Measurements from ENCODE around the gene ITK. TPM values are rescaled to one million over a fixed set of nuclear protein-coding genes. Genes with fewer than 3 reads are reported as not detected.

ITK gene
- total RNA-seq, 3 donors from 2014 or later, result 3.3 to 4.4 (median 3.4) TPM

GRCh38 chr5:157212307-157212706, 31.7 kb downstream of the ITK start:
- DNase-seq (ENCODE audit: low spot score in 2 of 2), result no peak
- intact Hi-C loops (cut with DNase I; ENCODE audit: low total_unique reads), result no loop called here

GRCh38 chr5:157213527-157214243, 33.0 kb downstream of the ITK start:
- Histone ChIP-seq H3K27me3 (no peaks in the 10 kb centered on the region), H3K9me3 (no peaks in the 10 kb centered on the region), H3K4me3 (no peak overlapping the region), H3K27ac (no peak overlapping the region), H3K36me3 (no peaks in the 10 kb centered on the region), H3K4me1 (no peaks in the 10 kb centered on the region)
- TF ChIP-seq POLR2A (IDR thresholded peaks at IDR 0.05), result no peak
- no peak for TF ChIP-seq CTCF (IDR thresholded peaks at IDR 0.05)
- no peak for TF ChIP-seq POLR2AphosphoS5 (IDR thresholded peaks at IDR 0.05)
- no peak for DNase-seq (ENCODE audit: low spot score in 2 of 2)
- intact Hi-C loops (cut with DNase I; ENCODE audit: low total_unique reads), result no loop called here

More at GRCh38 chr5:157212307-157212706, 31.7 kb downstream of the ITK start:
- no peaks in the 10 kb centered on the region for H3K9me3 ChIP-seq
- no peaks in the 10 kb centered on the region for H3K36me3 ChIP-seq
- H3K27me3 ChIP-seq, result no peaks in the 10 kb centered on the region
- TF ChIP-seq POLR2AphosphoS5 (IDR thresholded peaks at IDR 0.05) (no peak), CTCF (IDR thresholded peaks at IDR 0.05) (no peak), POLR2A (IDR thresholded peaks at IDR 0.05) (no peak)
- no peak overlapping the region for H3K4me3 ChIP-seq
- H3K27ac ChIP-seq, result no peak overlapping the region
- no peaks in the 10 kb centered on the region for H3K4me1 ChIP-seq

- H3K4me3 ChIP-seq, result no peak overlapping the region
- TF ChIP-seq CTCF (IDR thresholded peaks at IDR 0.05) (no peak), POLR2A (IDR thresholded peaks at IDR 0.05) (no peak), POLR2AphosphoS5 (IDR thresholded peaks at IDR 0.05) (no peak)
- no peak overlapping the region for H3K27ac ChIP-seq
- H3K36me3 ChIP-seq, result no peaks in the 10 kb centered on the region
- no peaks in the 10 kb centered on the region for H3K27me3 ChIP-seq
- no peaks in the 10 kb centered on the region for H3K9me3 ChIP-seq
- intact Hi-C loops (cut with DNase I; ENCODE audit: low total_unique reads), result no loop called here
- DNase-seq (ENCODE audit: low spot score in 2 of 2), result no peak
- no peaks in the 10 kb centered on the region for H3K4me1 ChIP-seq
Measured at GRCh38 chr5:157214415-157214814, 33.8 kb downstream of the ITK start.

GRCh38 chr5:157214861-157215513, 34.3 kb downstream of the ITK start:
- Histone ChIP-seq H3K27me3 (no peaks in the 10 kb centered on the region), H3K4me3 (no peak overlapping the region), H3K27ac (no peak overlapping the region), H3K36me3 (no peaks in the 10 kb centered on the region), H3K4me1 (no peaks in the 10 kb centered on the region), H3K9me3 (no peaks in the 10 kb centered on the region)
- no peak for DNase-seq (ENCODE audit: low spot score in 2 of 2)
- TF ChIP-seq POLR2AphosphoS5 (IDR thresholded peaks at IDR 0.05) (no peak), CTCF (IDR thresholded peaks at IDR 0.05) (no peak), POLR2A (IDR thresholded peaks at IDR 0.05) (no peak)
- intact Hi-C loops (cut with DNase I; ENCODE audit: low total_unique reads), result no loop called here

- TF ChIP-seq POLR2AphosphoS5 (IDR thresholded peaks at IDR 0.05), result no peak
- TF ChIP-seq POLR2A (IDR thresholded peaks at IDR 0.05), result no peak
- no peak for TF ChIP-seq CTCF (IDR thresholded peaks at IDR 0.05)
- intact Hi-C loops (cut with DNase I; ENCODE audit: low total_unique reads), result no loop called here
- DNase-seq (ENCODE audit: low spot score in 2 of 2), result no peak
- H3K27ac ChIP-seq, result no peak overlapping the region
- no peaks in the 10 kb centered on the region for H3K36me3 ChIP-seq
- H3K4me1 ChIP-seq, result no peaks in the 10 kb centered on the region
- no peaks in the 10 kb centered on the region for H3K27me3 ChIP-seq
- H3K9me3 ChIP-seq, result no peaks in the 10 kb centered on the region
- H3K4me3 ChIP-seq, result no peak overlapping the region
Measured at GRCh38 chr5:157215514-157216167, 35.0 kb downstream of the ITK start.

All from breast epithelium (tissue), 4 donors.